IMR-90 (cell line): Measurements from ENCODE around the gene MAML3.

Source experiments
- BHLHE40 ChIP-seq: fragments of 150-350 bp; IDR thresholded peaks from 2 replicates; pipeline ENCODE4 v1.6.1; 2016; ENCODE audit warnings: mild to moderate bottlenecking, low read depth, low read length
- CEBPB ChIP-seq: IDR thresholded peaks from 2 replicates; pipeline ENCODE4 v1.6.1; 2012; ENCODE audit warnings: low read depth, low read length, improper control_type of control experiment
- CHD1 ChIP-seq: IDR thresholded peaks from 2 replicates; pipeline ENCODE4 v1.6.1; 2012; ENCODE audit warnings: low read depth, low read length, improper control_type of control experiment
- CTCF ChIP-seq: conservative IDR thresholded peaks from 2 replicates; pipeline ENCODE4 v1.5.1; 2012; ENCODE audit warnings: mild to moderate bottlenecking, low read depth, low read length, improper control_type of control experiment
- FOS ChIP-seq: fragments of 150-350 bp; IDR thresholded peaks from 2 replicates; pipeline ENCODE4 v1.6.1; 2016; ENCODE audit warnings: low read depth, low read length
- POLR2A ChIP-seq: IDR thresholded peaks from 2 replicates; pipeline ENCODE4 v1.6.1; 2012; ENCODE audit warnings: mild to moderate bottlenecking, low read depth, low read length
- RAD21 ChIP-seq: IDR thresholded peaks from 2 replicates; pipeline ENCODE4 v1.6.1; 2012; ENCODE audit warnings: low read length, improper control_type of control experiment

GRCh38 chr4:140061659-140062289 lies 92.2 kb downstream of the MAML3 start:
- no peak for TF ChIP-seq CTCF
- no peak for TF ChIP-seq BHLHE40
- no peak for TF ChIP-seq RAD21
- no peak for TF ChIP-seq POLR2A
- no peak for TF ChIP-seq CEBPB
- no peak for TF ChIP-seq FOS
- TF ChIP-seq CHD1, result no peak
